Sciatic nerve (tissue), 2 donors: Measurements from ENCODE around the gene MUC6. TPM values are rescaled to one million over a fixed set of nuclear protein-coding genes. Genes with fewer than 3 reads are reported as not detected.

Experiments
- ATAC-seq: fragments of 200-7000 bp; cut with Tn5 transposase; one replicate; pipeline ENCODE4 v1.9.1; 2020; ENCODE audit warnings: mild to moderate bottlenecking, moderate library complexity
- DNase-seq: peaks from one replicate; pipeline ENCODE4 v3.0.0-alpha.2; 2020; ENCODE audit warnings: low spot score
- intact Hi-C: fragments of 100-400 bp; cut with DNase I; formaldehyde crosslinking; loops from one replicate; pipeline ENCODE4 v1.14.2; 2022
- total RNA-seq: library from RNA; stranded (reverse); fragmentation: NEBNext Ultra II Directional; extraction: Animal tissue kit (Norgen Biotek cat#: 25700); gene quantifications from one replicate; pipeline ENCODE4 v1.2.1, GENCODE V29; 2021
- donor health status: DM: no; HTN: no; CAD: no.
- donor health status: DM: no; HTN: no; CAD: no.

MUC6 gene
- total RNA-seq, 1 donor from 2014 or later: not detected

- ATAC-seq (no peak), DNase-seq (no peak)
These were observed 4.1 kb upstream of the MUC6 start for GRCh38 chr11:1040428-1041148.

GRCh38 chr11:1039481-1040427 is 3.2 kb upstream of the MUC6 start:
- intact Hi-C loops: no loop called here
- ATAC-seq (no peak), DNase-seq (no peak)

More at GRCh38 chr11:1040428-1041148, 4.1 kb upstream of the MUC6 start:
- intact Hi-C loops: no loop called here

GRCh38 chr11:1038921-1039320 is 2.4 kb upstream of the MUC6 start:
- intact Hi-C loops: no loop called here
- ATAC-seq: no peak
- DNase-seq: no peak

GRCh38 chr11:1038361-1038760 is 1.8 kb upstream of the MUC6 start:
- DNase-seq: no peak
- intact Hi-C loops: no loop called here

GRCh38 chr11:1037506-1038055 is 1.1 kb upstream of the MUC6 start:
- ATAC-seq (no peak), DNase-seq (no peak)
- intact Hi-C loops: no loop called here

More at GRCh38 chr11:1038361-1038760, 1.8 kb upstream of the MUC6 start:
- no peak for ATAC-seq

GRCh38 chr11:1036931-1037330 is 413 bp upstream of the MUC6 start:
- ATAC-seq (no peak), DNase-seq (no peak)
- intact Hi-C loops: no loop called here

GRCh38 chr11:1035577-1036283 is 788 bp downstream of the MUC6 start:
- intact Hi-C loops: no loop called here
- DNase-seq (no peak), ATAC-seq (no peak)

GRCh38 chr11:1034456-1035295 is 1.8 kb downstream of the MUC6 start:
- no peak for ATAC-seq
- no peak for DNase-seq
- intact Hi-C loops: no loop called here

GRCh38 chr11:1034001-1034400 is 2.5 kb downstream of the MUC6 start:
- DNase-seq (no peak), ATAC-seq (no peak)
- intact Hi-C loops: no loop called here

GRCh38 chr11:1033016-1033798 is 3.3 kb downstream of the MUC6 start:
- intact Hi-C loops: no loop called here
- ATAC-seq (no peak), DNase-seq (no peak)

GRCh38 chr11:1032310-1032891 is 4.1 kb downstream of the MUC6 start:
- ATAC-seq: no peak
- DNase-seq: no peak
- intact Hi-C loops: no loop called here

GRCh38 chr11:1031121-1031899 is 5.2 kb downstream of the MUC6 start:
- intact Hi-C loops: no loop called here
- DNase-seq (no peak), ATAC-seq (no peak)

GRCh38 chr11:1030556-1030955 is 6.0 kb downstream of the MUC6 start:
- DNase-seq (no peak), ATAC-seq (no peak)
- intact Hi-C loops: no loop called here

GRCh38 chr11:1030086-1030485 is 6.4 kb downstream of the MUC6 start:
- ATAC-seq: no peak
- DNase-seq: no peak
- intact Hi-C loops: no loop called here

GRCh38 chr11:1029654-1030053 is 6.9 kb downstream of the MUC6 start:
- DNase-seq (no peak), ATAC-seq (no peak)
- intact Hi-C loops: no loop called here

GRCh38 chr11:1029051-1029450 is 7.5 kb downstream of the MUC6 start:
- intact Hi-C loops: no loop called here

GRCh38 chr11:1028616-1029015 is 7.9 kb downstream of the MUC6 start:
- intact Hi-C loops: no loop called here

More at GRCh38 chr11:1029051-1029450, 7.5 kb downstream of the MUC6 start:
- DNase-seq (no peak), ATAC-seq (no peak)

More at GRCh38 chr11:1028616-1029015, 7.9 kb downstream of the MUC6 start:
- ATAC-seq (no peak), DNase-seq (no peak)
